Gastrocnemius medialis (tissue), 4 donors: ENCODE results near the gene EFCAB5.

ENCODE experiments used
- CTCF ChIP-seq, 5 experiments: fragments of 450-650 bp in 3 of 5; fragments of 200-600 bp in 2 of 5; sonication (generic) in 2 of 5; IDR thresholded peaks in 4 of 5; conservative IDR thresholded peaks in 1 of 5; 1 replicate in 4 of 5; 2 replicates in 1 of 5; pipeline ENCODE4 v1.5.1; 2016 to 2019; ENCODE audit warnings: antibody characterized with exemption in 5 of 5, mild to moderate bottlenecking in 3 of 5, moderate library complexity in 3 of 5
- POLR2A ChIP-seq, 2 donors: fragments of 450-650 bp; IDR thresholded peaks; one replicate each; pipeline ENCODE4 v1.6.1; 2017; ENCODE audit warnings: antibody characterized with exemption in 2 of 2, mild to moderate bottlenecking in 2 of 2, moderate library complexity in 2 of 2

- TF ChIP-seq CTCF (IDR thresholded peaks at IDR 0.05 in 4 of 5, conservative IDR thresholded peaks at IDR 0.05 in 1 of 5) (no peak), POLR2A (IDR thresholded peaks at IDR 0.05) (no peak)
Observed at GRCh38 chr17:30091771-30092170, 150.3 kb downstream of the EFCAB5 start.
